Keratinocyte (primary cell): Measurements from ENCODE around the gene CORO2B.

Experiments
- EZH2 ChIP-seq: IDR thresholded peaks from one replicate; pipeline ENCODE4 v1.6.1; 2012; ENCODE audit warnings: inconsistent platforms, mild to moderate bottlenecking, low read length, moderate library complexity
- TF ChIP-seq, protein P1 (sequence below), 3 experiments: IDR thresholded peaks in 1 of 3; conservative IDR thresholded peaks in 1 of 3; optimal IDR thresholded peaks in 1 of 3; 2 replicates in 2 of 3; 3 replicates in 1 of 3; pipeline versions ENCODE3 to v1.5.1; 2011; ENCODE audit warnings: low read length in 3 of 3, mild to moderate bottlenecking in 3 of 3, moderate library complexity in 2 of 3, control low read depth in 1 of 3, inconsistent platforms in 1 of 3; ENCODE audit not compliant: insufficient read depth in 2 of 3; ENCODE audit errors: extremely low read depth in 1 of 3

DNA sequence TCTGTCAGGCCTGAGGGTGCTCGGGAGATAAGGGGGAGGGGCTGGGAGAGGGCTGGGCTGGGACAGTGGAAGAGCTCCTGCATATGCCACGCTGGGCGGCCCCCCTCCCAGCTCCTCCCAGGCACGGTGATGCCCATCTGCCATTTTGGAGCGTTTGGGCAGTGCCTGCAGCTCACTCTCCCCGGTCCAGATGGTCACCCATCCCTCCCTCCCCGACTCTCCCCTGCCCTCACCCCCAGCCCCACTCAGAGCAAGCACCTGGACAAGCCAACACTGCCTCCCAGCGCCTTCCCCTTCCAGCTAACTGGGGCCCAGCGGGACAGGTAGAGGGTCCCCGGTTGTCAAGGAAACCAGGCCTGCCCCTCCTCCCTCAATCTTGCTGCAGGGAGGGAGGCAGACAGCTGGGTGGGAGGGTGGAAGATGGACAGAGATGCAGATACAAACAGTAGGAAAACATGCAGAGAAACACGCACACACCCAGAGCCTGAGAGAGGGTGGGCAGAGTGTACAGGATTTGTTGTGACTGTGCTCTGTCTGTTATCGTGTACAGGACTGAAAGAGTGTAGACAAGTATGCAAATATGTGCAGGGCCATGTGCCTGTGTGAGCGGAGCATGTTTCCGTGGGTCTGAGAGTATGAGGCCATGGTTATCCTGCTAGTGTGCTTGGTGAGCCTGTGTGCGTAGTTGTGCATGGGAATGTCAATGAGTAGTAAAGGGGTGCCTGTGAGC, 17.5 kb upstream of the CORO2B start:
- TF ChIP-seq, protein P1, sequence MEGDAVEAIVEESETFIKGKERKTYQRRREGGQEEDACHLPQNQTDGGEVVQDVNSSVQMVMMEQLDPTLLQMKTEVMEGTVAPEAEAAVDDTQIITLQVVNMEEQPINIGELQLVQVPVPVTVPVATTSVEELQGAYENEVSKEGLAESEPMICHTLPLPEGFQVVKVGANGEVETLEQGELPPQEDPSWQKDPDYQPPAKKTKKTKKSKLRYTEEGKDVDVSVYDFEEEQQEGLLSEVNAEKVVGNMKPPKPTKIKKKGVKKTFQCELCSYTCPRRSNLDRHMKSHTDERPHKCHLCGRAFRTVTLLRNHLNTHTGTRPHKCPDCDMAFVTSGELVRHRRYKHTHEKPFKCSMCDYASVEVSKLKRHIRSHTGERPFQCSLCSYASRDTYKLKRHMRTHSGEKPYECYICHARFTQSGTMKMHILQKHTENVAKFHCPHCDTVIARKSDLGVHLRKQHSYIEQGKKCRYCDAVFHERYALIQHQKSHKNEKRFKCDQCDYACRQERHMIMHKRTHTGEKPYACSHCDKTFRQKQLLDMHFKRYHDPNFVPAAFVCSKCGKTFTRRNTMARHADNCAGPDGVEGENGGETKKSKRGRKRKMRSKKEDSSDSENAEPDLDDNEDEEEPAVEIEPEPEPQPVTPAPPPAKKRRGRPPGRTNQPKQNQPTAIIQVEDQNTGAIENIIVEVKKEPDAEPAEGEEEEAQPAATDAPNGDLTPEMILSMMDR (optimal IDR thresholded peaks at IDR 0.05 in 1 of 3, IDR thresholded peaks at IDR 0.05 in 1 of 3, conservative IDR thresholded peaks at IDR 0.05 in 1 of 3; ENCODE audit: extremely low read depth in 1 of 3, insufficient read depth in 2 of 3, low read length in 3 of 3), result no peak
- no peak for TF ChIP-seq EZH2
